Fibroblast of mammary gland (primary cell): ENCODE measurements around the gene C5.
"Not testable (repeated sequence)": the region's sequence is repeated elsewhere in the genome, so short reads cannot be mapped to it uniquely, and the experiment has no call there.

Experiments
- DNase-seq: peaks from one replicate; pipeline ENCODE4 v3.0.0-alpha.2; 2010; ENCODE audit warnings: low read depth
- H3K4me3 ChIP-seq: 2 replicates; pipeline ENCODE4 v1.5.1; 2011; ENCODE audit warnings: low read depth, mild to moderate bottlenecking, low read length, moderate library complexity; ENCODE audit not compliant: control insufficient read depth
- TF ChIP-seq, protein P1 (sequence below): conservative IDR thresholded peaks from 2 replicates; pipeline ENCODE4 v1.5.1; 2011; ENCODE audit warnings: low read depth, low read length, inconsistent platforms; ENCODE audit not compliant: control insufficient read depth, insufficient read depth

C5 gene

DNA sequence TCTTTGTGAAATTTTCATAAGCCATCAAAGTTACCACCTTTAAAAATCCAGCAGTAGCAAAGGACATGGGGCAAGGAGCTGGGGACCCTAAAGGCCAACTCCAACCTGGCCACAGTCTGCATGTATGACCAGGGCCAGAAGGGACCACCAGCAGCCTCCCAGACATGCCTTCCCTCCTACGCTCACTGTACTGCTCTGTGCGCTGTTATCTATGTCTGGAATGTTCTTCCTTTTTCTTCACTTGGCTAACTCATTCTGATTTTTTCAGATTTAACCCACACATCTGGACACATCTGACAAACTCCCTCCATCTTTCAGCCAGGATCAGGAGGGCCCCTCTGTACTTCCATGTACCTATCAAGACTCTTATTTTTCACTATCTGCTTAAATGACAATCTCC is 75.9 kb downstream of the C5 start:
- H3K4me3 ChIP-seq: no peak overlapping the region
- no peak for DNase-seq
- TF ChIP-seq, protein P1, sequence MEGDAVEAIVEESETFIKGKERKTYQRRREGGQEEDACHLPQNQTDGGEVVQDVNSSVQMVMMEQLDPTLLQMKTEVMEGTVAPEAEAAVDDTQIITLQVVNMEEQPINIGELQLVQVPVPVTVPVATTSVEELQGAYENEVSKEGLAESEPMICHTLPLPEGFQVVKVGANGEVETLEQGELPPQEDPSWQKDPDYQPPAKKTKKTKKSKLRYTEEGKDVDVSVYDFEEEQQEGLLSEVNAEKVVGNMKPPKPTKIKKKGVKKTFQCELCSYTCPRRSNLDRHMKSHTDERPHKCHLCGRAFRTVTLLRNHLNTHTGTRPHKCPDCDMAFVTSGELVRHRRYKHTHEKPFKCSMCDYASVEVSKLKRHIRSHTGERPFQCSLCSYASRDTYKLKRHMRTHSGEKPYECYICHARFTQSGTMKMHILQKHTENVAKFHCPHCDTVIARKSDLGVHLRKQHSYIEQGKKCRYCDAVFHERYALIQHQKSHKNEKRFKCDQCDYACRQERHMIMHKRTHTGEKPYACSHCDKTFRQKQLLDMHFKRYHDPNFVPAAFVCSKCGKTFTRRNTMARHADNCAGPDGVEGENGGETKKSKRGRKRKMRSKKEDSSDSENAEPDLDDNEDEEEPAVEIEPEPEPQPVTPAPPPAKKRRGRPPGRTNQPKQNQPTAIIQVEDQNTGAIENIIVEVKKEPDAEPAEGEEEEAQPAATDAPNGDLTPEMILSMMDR: no peak

GRCh38 chr9:120971938-120972337 is 78.1 kb downstream of the C5 start:
- no peak for DNase-seq
- TF ChIP-seq, protein P1: no peak
- H3K4me3 ChIP-seq: no peak overlapping the region

DNA sequence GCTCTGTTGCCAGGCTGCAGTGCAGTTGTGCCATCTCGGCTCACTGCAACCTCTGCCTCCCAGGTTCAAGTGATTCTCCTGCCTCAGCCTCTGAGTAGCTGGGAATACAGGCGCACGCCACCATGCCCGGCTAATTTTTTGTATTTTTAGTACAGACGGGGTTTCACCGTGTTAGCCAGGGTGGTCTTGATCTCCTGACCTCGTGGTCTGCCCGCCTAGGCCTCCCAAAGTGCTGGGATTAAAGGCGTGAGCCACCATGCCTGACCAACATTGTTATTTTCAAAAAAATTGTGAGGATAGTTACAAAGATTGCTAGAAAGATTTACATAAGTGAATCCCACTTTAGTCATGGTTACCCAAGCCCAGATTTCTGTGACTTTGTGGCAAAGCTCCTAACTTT is 78.6 kb downstream of the C5 start:
- H3K4me3 ChIP-seq, DNase-seq: not testable (repeated sequence)

DNA sequence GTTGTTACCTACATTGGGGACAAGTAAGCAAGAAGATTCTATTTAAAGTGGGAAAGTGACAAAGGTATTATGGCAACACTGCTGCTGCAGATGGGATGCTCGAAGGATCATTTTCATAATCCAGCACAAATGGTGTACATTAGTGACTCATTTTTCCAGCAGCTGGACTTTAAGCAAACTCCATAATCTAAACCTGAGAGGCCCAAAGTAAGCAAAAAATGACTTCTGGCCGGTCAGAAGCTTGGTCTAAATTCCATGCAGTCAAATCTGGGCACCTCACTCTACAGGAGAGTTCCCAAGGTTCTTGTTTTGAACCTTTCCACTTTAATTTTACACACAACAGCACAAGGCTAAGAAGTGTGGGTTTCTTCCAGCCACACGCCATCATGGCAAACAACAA is 79.8 kb downstream of the C5 start:
- TF ChIP-seq, protein P1: no peak
- peak; percentile 24 for DNase-seq
- H3K4me3 ChIP-seq: no peak overlapping the region

DNA sequence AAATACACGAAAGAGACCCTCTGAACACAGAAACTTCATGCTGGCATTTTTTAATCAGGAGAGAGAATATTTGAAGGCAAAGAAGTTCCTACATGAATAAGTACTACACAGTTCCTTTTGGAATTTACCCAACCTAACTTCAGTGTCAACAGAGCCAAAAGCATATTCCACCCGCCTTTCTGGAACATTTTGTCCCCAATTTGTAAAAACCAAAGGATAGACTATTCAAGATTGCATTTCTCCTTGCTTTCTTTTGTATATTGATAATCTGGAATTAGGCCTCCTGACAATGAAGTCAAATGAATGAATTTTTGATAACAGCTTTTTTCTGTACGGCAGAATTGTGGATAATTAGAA is 84.1 kb downstream of the C5 start:
- H3K4me3 ChIP-seq: no peak overlapping the region
- no peak for DNase-seq
- TF ChIP-seq, protein P1: no peak

GRCh38 chr9:120965344-120966012 is 84.6 kb downstream of the C5 start:
- H3K4me3 ChIP-seq: no peak overlapping the region
- no peak for DNase-seq
- TF ChIP-seq, protein P1: no peak

DNA sequence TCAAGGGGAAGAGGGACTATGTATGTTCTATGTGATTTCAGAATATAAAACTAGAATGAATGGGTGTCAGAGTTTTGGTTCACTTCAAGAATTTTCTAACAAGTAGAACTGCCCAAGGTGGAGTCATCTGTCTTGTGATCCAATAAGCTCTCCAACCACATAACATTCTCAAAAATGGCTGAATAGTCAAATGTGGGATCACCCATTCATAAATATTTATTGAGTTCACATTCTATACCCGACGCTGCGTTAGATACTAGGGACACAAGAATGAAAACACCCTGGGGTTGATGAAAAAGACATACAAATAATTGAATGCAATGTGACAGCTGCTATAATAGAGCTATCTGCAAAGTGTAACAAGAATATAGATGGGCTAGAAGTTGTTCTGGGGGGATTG is 88.1 kb downstream of the C5 start:
- TF ChIP-seq, protein P1: no peak
- H3K4me3 ChIP-seq: no peak overlapping the region
- no peak for DNase-seq
